Endodermal cell (in vitro differentiated cells): ENCODE measurements around the gene CDRT15. TPM values are rescaled to one million over a fixed set of nuclear protein-coding genes. Genes with fewer than 3 reads are reported as not detected.

Experiments used
- DNase-seq: peaks from one replicate; pipeline ENCODE4 v3.0.0-alpha.2; 2017
- H3K27ac ChIP-seq: 2 replicates; pipeline ENCODE4 v1.5.1; 2013; ENCODE audit warnings: mild to moderate bottlenecking, low read depth, low read length, moderate library complexity
- H3K27me3 ChIP-seq: 2 replicates; pipeline ENCODE4 v1.6.1; 2013; ENCODE audit warnings: mild to moderate bottlenecking, low read length, moderate library complexity; ENCODE audit not compliant: insufficient read depth, control insufficient read depth, poor library complexity, severe bottlenecking
- H3K36me3 ChIP-seq: 2 replicates; pipeline ENCODE4 v1.7.0; 2013; ENCODE audit warnings: mild to moderate bottlenecking, low read length, moderate library complexity; ENCODE audit not compliant: control insufficient read depth, insufficient read depth
- H3K4me1 ChIP-seq: one replicate; pipeline ENCODE4 v1.7.0; 2013; ENCODE audit warnings: low read length; ENCODE audit not compliant: control insufficient read depth, insufficient read depth
- H3K4me3 ChIP-seq: 2 replicates; pipeline ENCODE4 v1.5.1; 2013; ENCODE audit warnings: mild to moderate bottlenecking, low read length, moderate library complexity
- H3K9ac ChIP-seq: 2 replicates; pipeline ENCODE4 v1.6.1; 2013; ENCODE audit warnings: mild to moderate bottlenecking, low read length, moderate library complexity; ENCODE audit not compliant: poor library complexity, severe bottlenecking; ENCODE audit errors: extremely low read depth
- H3K9me3 ChIP-seq: 2 replicates; pipeline ENCODE4 v1.6.1; 2013; ENCODE audit warnings: mild to moderate bottlenecking, low read length, moderate library complexity; ENCODE audit not compliant: control insufficient read depth
- H3K27ac Mint-ChIP-seq: 2 replicates; pipeline ENCODE4 v1.8.0; 2020; ENCODE audit warnings: mixed read lengths
- H3K27me3 Mint-ChIP-seq: 2 replicates; pipeline ENCODE4 v1.8.0; 2021; ENCODE audit warnings: mild to moderate bottlenecking, mixed read lengths; ENCODE audit not compliant: insufficient read depth
- H3K36me3 Mint-ChIP-seq: 2 replicates; pipeline ENCODE4 v1.8.0; 2020; ENCODE audit warnings: low read depth, mixed read lengths
- H3K4me1 Mint-ChIP-seq: 2 replicates; pipeline ENCODE4 v1.8.0; 2020; ENCODE audit warnings: mixed read lengths
- H3K4me3 Mint-ChIP-seq: 2 replicates; pipeline ENCODE4 v1.8.0; 2020; ENCODE audit warnings: mild to moderate bottlenecking, moderate library complexity, mixed read lengths
- H3K9me3 Mint-ChIP-seq: 2 replicates; pipeline ENCODE4 v1.8.0; 2020; ENCODE audit warnings: mild to moderate bottlenecking, mixed read lengths
- CTCF ChIP-seq: fragments of 200-600 bp; sonication (generic); conservative IDR thresholded peaks from 2 replicates; pipeline ENCODE4 v1.5.0; 2021; ENCODE audit warnings: antibody characterized with exemption, mild to moderate bottlenecking
- WGBS, 2 experiments: methylation state at CpG; one replicate each; pipeline versions ENCODE4 v1.1.5 to v1.1.7; 2013; ENCODE audit warnings: missing lambda C conversion rate in 2 of 2, mixed read lengths in 1 of 2; ENCODE audit not compliant: insufficient coverage in 1 of 2, insufficient read length in 1 of 2; 5-methylcytosine and 5-hydroxymethylcytosine counted together
- total RNA-seq, 2 donors: library from RNA; stranded (reverse); fragmentation: NEBNext Ultra II Directional in 1 of 2; extraction: Animal tissue kit (Norgen Biotek cat#: 25700) in 1 of 2; gene quantifications; 2 replicates in 1 of 2; 3 replicates in 1 of 2; pipeline ENCODE4 v1.2.1, GENCODE V29; 2021

Gene CDRT15
- total RNA-seq, 2 donors from 2014 or later = not detected

- Mint-ChIP-seq H3K27ac (no peak overlapping the region), H3K9me3 (no peaks in the 10 kb centered on the region), H3K4me3 (no peak overlapping the region), H3K4me1 (peaks cover 8% of the 10 kb centered on the region), H3K27me3 (peaks cover 3% of the 10 kb centered on the region), H3K36me3 (no peaks in the 10 kb centered on the region)
- Histone ChIP-seq H3K4me1 (no peaks in the 10 kb centered on the region), H3K9me3 (no peaks in the 10 kb centered on the region), H3K27me3 (no peaks in the 10 kb centered on the region), H3K36me3 (no peaks in the 10 kb centered on the region), H3K9ac (no peak overlapping the region), H3K27ac (no peak overlapping the region), H3K4me3 (no peak overlapping the region)
- peak; percentile 55 for TF ChIP-seq CTCF
- WGBS, 2 experiments = 81 to 100% methylated on average over 1 to 2 of the region's 2 CpGs
- peak; percentile 68 for DNase-seq
Measured at GRCh38 chr17:14268264-14268663, 31.6 kb upstream of the CDRT15 start.

GRCh38 chr17:14261406-14261805 is 24.7 kb upstream of the CDRT15 start:
- Mint-ChIP-seq H3K4me3 (no peak overlapping the region), H3K27ac (no peak overlapping the region), H3K27me3 (no peaks in the 10 kb centered on the region), H3K4me1 (no peaks in the 10 kb centered on the region), H3K9me3 (peaks cover 8% of the 10 kb centered on the region), H3K36me3 (no peaks in the 10 kb centered on the region)
- DNase-seq = no peak
- Histone ChIP-seq H3K9ac (no peak overlapping the region), H3K9me3 (no peaks in the 10 kb centered on the region), H3K4me1 (no peaks in the 10 kb centered on the region), H3K4me3 (no peak overlapping the region), H3K27ac (no peak overlapping the region), H3K36me3 (no peaks in the 10 kb centered on the region), H3K27me3 (no peaks in the 10 kb centered on the region)
- no peak for TF ChIP-seq CTCF
- 90 to 100% methylated on average over 5 of the region's 5 CpGs for WGBS, 2 experiments

- H3K9me3 ChIP-seq = no peaks in the 10 kb centered on the region
- H3K36me3 ChIP-seq = no peaks in the 10 kb centered on the region
- Mint-ChIP-seq H3K4me3 (no peak overlapping the region), H3K27me3 (no peaks in the 10 kb centered on the region), H3K9me3 (no peaks in the 10 kb centered on the region), H3K36me3 (no peaks in the 10 kb centered on the region), H3K27ac (no peak overlapping the region), H3K4me1 (no peaks in the 10 kb centered on the region)
- H3K4me1 ChIP-seq = no peaks in the 10 kb centered on the region
- H3K9ac ChIP-seq = no peak overlapping the region
- no peaks in the 10 kb centered on the region for H3K27me3 ChIP-seq
- H3K4me3 ChIP-seq = no peak overlapping the region
- no peak overlapping the region for H3K27ac ChIP-seq
- TF ChIP-seq CTCF = no peak
- no peak for DNase-seq
- WGBS, 2 experiments = 80 to 93% methylated on average over 3 of the region's 3 CpGs
Measured at GRCh38 chr17:14245629-14246028, 9.0 kb upstream of the CDRT15 start.
